Esophagus (tissue), 2 donors: ENCODE data around the gene ZNF790. TPM values are rescaled to one million over a fixed set of nuclear protein-coding genes. Genes with fewer than 3 reads are reported as not detected.

Source experiments
- H3K27ac ChIP-seq, 2 donors: one replicate each; pipeline ENCODE4 v1.5.1; 2013; ENCODE audit warnings: low read depth in 2 of 2, mild to moderate bottlenecking in 2 of 2, inconsistent platforms in 1 of 2, low read length in 1 of 2, moderate library complexity in 1 of 2
- H3K27me3 ChIP-seq, 2 donors: one replicate each; pipeline ENCODE4 v1.6.1; 2013; ENCODE audit warnings: low read length in 2 of 2, control low read depth in 1 of 2, mild to moderate bottlenecking in 1 of 2; ENCODE audit not compliant: insufficient read depth in 2 of 2, control insufficient read depth in 1 of 2
- H3K36me3 ChIP-seq, 2 donors: one replicate each; pipeline ENCODE4 v1.6.1; 2013; ENCODE audit warnings: low read length in 1 of 2; ENCODE audit not compliant: control insufficient read depth in 2 of 2, insufficient read depth in 2 of 2
- H3K4me1 ChIP-seq, 2 donors: one replicate each; pipeline ENCODE4 v1.6.1; 2013; ENCODE audit warnings: low read length in 1 of 2; ENCODE audit not compliant: control insufficient read depth in 2 of 2, insufficient read depth in 2 of 2
- H3K4me3 ChIP-seq, 2 donors: one replicate each; pipeline ENCODE4 v1.5.1; 2013; ENCODE audit warnings: low read length in 2 of 2, mild to moderate bottlenecking in 2 of 2, low read depth in 1 of 2, moderate library complexity in 1 of 2
- H3K9me3 ChIP-seq, 2 donors: one replicate each; pipeline ENCODE4 v1.6.1; 2013; ENCODE audit warnings: mild to moderate bottlenecking in 2 of 2, low read depth in 1 of 2, low read length in 1 of 2, moderate library complexity in 1 of 2; ENCODE audit not compliant: control insufficient read depth in 2 of 2, insufficient read depth in 1 of 2
- WGBS, 2 donors: extraction: QIAGEN DNeasy Blood & Tissue Kit; methylation state at CpG; one replicate each; pipeline ENCODE4 v1.1.7; 2013; 5-methylcytosine and 5-hydroxymethylcytosine counted together
- polyA plus RNA-seq, 2 donors: library from polyadenylated mRNA; stranded (reverse); fragments of 200-250 nt; gene quantifications; one replicate each; pipeline ENCODE4 v1.2.3, GENCODE V29; 2013
- donor health status: healthy with polysubstance abuse.
- donor health status: Bipolar disorder and iron deficiency.

The ZNF790 gene
- 1 to 10 TPM; 2.9 to 3.3 TPM for polyA plus RNA-seq

- WGBS, 2 donors: 1% methylated on average over 56 of the region's 56 CpGs
- Histone ChIP-seq H3K9me3 (peaks cover 0 to 1% of the 10 kb centered on the region in 2 donors), H3K36me3 (no peaks in the 10 kb centered on the region), H3K27me3 (no peaks in the 10 kb centered on the region), H3K27ac (peak within 1 kb of the TSS; percentile 97), H3K4me3 (peak within 1 kb of the TSS; percentile 61 to 86), H3K4me1 (peaks cover 0 to 3% of the 10 kb centered on the region in 2 donors)
Measured at GRCh38 chr19:36837906-36838783, at the start of gene ZNF790. Gene ZNF790 (minus strand): TSS chr19:36838387. CDS start chr19:36825619, 12,768 bp downstream.

GRCh38 chr19:36876993-36877938 is 39.1 kb upstream of the ZNF790 start:
- Histone ChIP-seq H3K4me3 (no peak overlapping the region), H3K9me3 (peaks cover 17 to 19% of the 10 kb centered on the region in 2 donors), H3K27me3 (no peaks in the 10 kb centered on the region), H3K36me3 (peaks cover 3 to 13% of the 10 kb centered on the region in 2 donors), H3K4me1 (no peaks in the 10 kb centered on the region), H3K27ac (no peak overlapping the region)
- WGBS, 2 donors: 98 to 99% methylated on average over 10 of the region's 10 CpGs

GRCh38 chr19:36851898-36852297 is 13.7 kb upstream of the ZNF790 start:
- Histone ChIP-seq H3K27ac (no peak overlapping the region), H3K27me3 (no peaks in the 10 kb centered on the region), H3K36me3 (peaks cover 0 to 2% of the 10 kb centered on the region in 2 donors), H3K4me1 (peaks cover 3 to 8% of the 10 kb centered on the region in 2 donors), H3K9me3 (peaks cover 0 to 2% of the 10 kb centered on the region in 2 donors), H3K4me3 (peak overlapping the region in 1 of 2 donors; percentile 91)
- 95 to 99% methylated on average over 3 of the region's 3 CpGs for WGBS, 2 donors

GRCh38 chr19:36850559-36851442 is 12.6 kb upstream of the ZNF790 start, which contains the start of gene ZNF345:
Gene ZNF345 (plus strand): TSS chr19:36850876. CDS start chr19:36876831, 25,955 bp downstream.
- Histone ChIP-seq H3K9me3 (peaks cover 0 to 2% of the 10 kb centered on the region in 2 donors), H3K27me3 (no peaks in the 10 kb centered on the region), H3K4me3 (peak within 1 kb of the TSS; percentile 91 to 92), H3K27ac (peak within 1 kb of the TSS; percentile 92 to 97), H3K4me1 (peaks cover 3 to 8% of the 10 kb centered on the region in 2 donors), H3K36me3 (no peaks in the 10 kb centered on the region)
- 0 to 1% methylated on average over 43 of the region's 43 CpGs for WGBS, 2 donors

GRCh38 chr19:36849701-36850558 is 11.7 kb upstream of the ZNF790 start:
- Histone ChIP-seq H3K4me1 (peaks cover 3 to 8% of the 10 kb centered on the region in 2 donors), H3K36me3 (no peaks in the 10 kb centered on the region), H3K9me3 (no peaks in the 10 kb centered on the region), H3K27me3 (no peaks in the 10 kb centered on the region), H3K4me3 (peak overlapping the region; percentile 91 to 92), H3K27ac (peak overlapping the region; percentile 92 to 97)
- WGBS, 2 donors: 1% methylated on average over 36 of the region's 36 CpGs

GRCh38 chr19:36847968-36848367 is 9.8 kb upstream of the ZNF790 start:
- Histone ChIP-seq H3K36me3 (no peaks in the 10 kb centered on the region), H3K4me1 (peaks cover 3 to 8% of the 10 kb centered on the region in 2 donors), H3K9me3 (no peaks in the 10 kb centered on the region), H3K27me3 (no peaks in the 10 kb centered on the region), H3K27ac (no peak overlapping the region), H3K4me3 (no peak overlapping the region)
- 60 to 77% methylated on average over 1 of the region's 1 CpG for WGBS, 2 donors

- Histone ChIP-seq H3K27ac (peak overlapping the region; percentile 97), H3K36me3 (no peaks in the 10 kb centered on the region), H3K4me3 (peak overlapping the region; percentile 61 to 86), H3K27me3 (no peaks in the 10 kb centered on the region), H3K9me3 (no peaks in the 10 kb centered on the region), H3K4me1 (peaks cover 0 to 3% of the 10 kb centered on the region in 2 donors)
- WGBS, 2 donors: 9 to 16% methylated on average over 12 of the region's 12 CpGs
Measured at GRCh38 chr19:36838784-36839324, 667 bp upstream of the ZNF790 start.
